H1 (cell line): ENCODE results near the gene KCMF1. TPM values are rescaled to one million over a fixed set of nuclear protein-coding genes. Genes with fewer than 3 reads are reported as not detected.

Experiments
- CTCF ChIA-PET: fragments of 300-600 bp; sonication (Branson Sonifier 250); formaldehyde crosslinking; loops from one replicate; lab custom pipeline; 2021; ENCODE audit not compliant: partially characterized antibody; lab: Charles Lee
- POLR2A ChIA-PET: fragments of 300-600 bp; sonication (Branson Sonifier 250); formaldehyde crosslinking; loops from one replicate; lab custom pipeline; 2021; ENCODE audit warnings: inconsistent platforms; ENCODE audit not compliant: partially characterized antibody; lab: Charles Lee
- DNase-seq, 2 experiments: peaks; one replicate each; pipeline versions ENCODE4 v3.0.0 to v3.0.0-alpha.2; 2010 to 2022; ENCODE audit warnings: low spot score in 2 of 2, low read depth in 1 of 2, mixed read lengths in 1 of 2
- FAIRE-seq: peaks from 2 replicates; lab custom pipeline; 2011; peaks lifted over from hg19 to GRCh38; lab: Jason Lieb, UNC
- H2AFZ ChIP-seq: 2 replicates; pipeline ENCODE4 v1.8.1; 2012; ENCODE audit warnings: low read length, inconsistent platforms
- H2AK5ac ChIP-seq: 2 replicates; pipeline ENCODE4 v1.6.1; 2013; ENCODE audit warnings: low read depth, low read length
- H2BK120ac ChIP-seq: replicated peaks from 2 replicates; pipeline ENCODE3; 2013; ENCODE audit warnings: low read depth, low read length, inconsistent platforms
- H2BK12ac ChIP-seq: 2 replicates; pipeline ENCODE4 v1.6.1; 2013; ENCODE audit warnings: low read depth, low read length
- H2BK15ac ChIP-seq: 2 replicates; pipeline ENCODE4 v1.6.1; 2013; ENCODE audit warnings: low read length
- H2BK20ac ChIP-seq: 2 replicates; pipeline ENCODE4 v1.6.1; 2013; ENCODE audit warnings: low read length
- H2BK5ac ChIP-seq: 2 replicates; pipeline ENCODE4 v1.6.1; 2013; ENCODE audit warnings: low read depth, low read length
- H3K14ac ChIP-seq: 2 replicates; pipeline ENCODE4 v1.6.1; 2013; ENCODE audit warnings: inconsistent platforms; ENCODE audit not compliant: insufficient read length
- H3K18ac ChIP-seq: 2 replicates; pipeline ENCODE4 v1.6.1; 2013; ENCODE audit warnings: low read length; ENCODE audit errors: extremely low read depth
- H3K23ac ChIP-seq: 2 replicates; pipeline ENCODE4 v1.6.1; 2013; ENCODE audit warnings: inconsistent platforms; ENCODE audit not compliant: insufficient read length
- H3K23me2 ChIP-seq: 2 replicates; pipeline ENCODE4 v1.6.1; 2013; ENCODE audit warnings: low read depth, low read length
- H3K27ac ChIP-seq: 2 replicates; pipeline ENCODE4 v1.6.1; 2011; ENCODE audit warnings: low read depth, low read length, inconsistent platforms
- H3K27me3 ChIP-seq, 4 experiments: replicated peaks in 1 of 4; 1 replicate in 1 of 4; 2 replicates in 3 of 4; pipeline versions ENCODE4 v1.6.1 to v1.8.1; 2011 to 2013; ENCODE audit warnings: low read length in 3 of 4, mild to moderate bottlenecking in 3 of 4, inconsistent platforms in 2 of 4, mixed read lengths in 2 of 4, moderate library complexity in 1 of 4; ENCODE audit not compliant: control insufficient read depth in 3 of 4, insufficient read depth in 3 of 4; ENCODE audit errors: extremely low read depth in 1 of 4
- H3K36me3 ChIP-seq, 4 experiments: 2 replicates each; pipeline versions ENCODE4 v1.6.1 to v1.8.1; 2011 to 2013; ENCODE audit warnings: mild to moderate bottlenecking in 4 of 4, low read length in 3 of 4, moderate library complexity in 2 of 4, control low read depth in 1 of 4, inconsistent platforms in 1 of 4; ENCODE audit not compliant: insufficient read depth in 4 of 4, control insufficient read depth in 2 of 4
- H3K4ac ChIP-seq: replicated peaks from 2 replicates; pipeline ENCODE3; 2013; ENCODE audit warnings: low read length, low read depth, mixed read lengths, inconsistent platforms; ENCODE audit not compliant: insufficient read length
- H3K4me1 ChIP-seq, 4 experiments: replicated peaks in 1 of 4; 1 replicate in 1 of 4; 2 replicates in 3 of 4; pipeline versions ENCODE4 v1.6.1 to v1.8.1; 2011 to 2013; ENCODE audit warnings: low read length in 3 of 4, inconsistent platforms in 2 of 4, mixed read lengths in 1 of 4; ENCODE audit not compliant: insufficient read depth in 4 of 4, control insufficient read depth in 3 of 4
- H3K4me2 ChIP-seq, 2 experiments: 2 replicates each; pipeline versions ENCODE4 v1.6.1 to v1.8.1; 2011 to 2013; ENCODE audit warnings: low read depth in 2 of 2, low read length in 2 of 2, control low read depth in 1 of 2, inconsistent platforms in 1 of 2, mild to moderate bottlenecking in 1 of 2; ENCODE audit not compliant: insufficient read depth in 1 of 2
- H3K4me3 ChIP-seq, 4 experiments: fragments of 200-600, 300-600 bp in 1 of 4; sonication (generic), shearing (Covaris generic), sonication (Bioruptor Twin) in 1 of 4; 2 replicates each; pipeline versions ENCODE4 v1.5.1 to v1.8.1; 2011 to 2016; ENCODE audit warnings: low read length in 4 of 4, low read depth in 3 of 4, control low read depth in 2 of 4, inconsistent platforms in 2 of 4, mild to moderate bottlenecking in 2 of 4, mixed read lengths in 1 of 4, moderate library complexity in 1 of 4; ENCODE audit not compliant: insufficient read depth in 2 of 4; ENCODE audit errors: extremely low read depth in 1 of 4
- H3K56ac ChIP-seq: replicated peaks from 2 replicates; pipeline ENCODE3; 2013; ENCODE audit warnings: low read depth, mild to moderate bottlenecking, mixed read lengths, low read length, inconsistent platforms; ENCODE audit not compliant: insufficient read length
- H3K79me1 ChIP-seq: 2 replicates; pipeline ENCODE4 v1.6.1; 2013; ENCODE audit warnings: low read depth, low read length, control low read depth
- H3K79me2 ChIP-seq, 2 experiments: 2 replicates each; pipeline versions ENCODE4 v1.6.1 to v1.8.1; 2012 to 2013; ENCODE audit warnings: low read length in 2 of 2, mild to moderate bottlenecking in 2 of 2, inconsistent platforms in 1 of 2; ENCODE audit not compliant: insufficient read depth in 2 of 2, control insufficient read depth in 1 of 2
- H3K9ac ChIP-seq, 4 experiments: replicated peaks in 1 of 4; 1 replicate in 1 of 4; 2 replicates in 3 of 4; pipeline versions ENCODE4 v1.6.1 to v1.8.1; 2011 to 2013; ENCODE audit warnings: low read depth in 3 of 4, low read length in 3 of 4, control low read depth in 2 of 4, mild to moderate bottlenecking in 2 of 4, moderate library complexity in 2 of 4, inconsistent platforms in 1 of 4; ENCODE audit errors: extremely low read depth in 1 of 4
- H3K9me3 ChIP-seq, 2 experiments: 2 replicates each; pipeline versions ENCODE4 v1.6.1 to v1.8.1; 2012 to 2013; ENCODE audit warnings: mild to moderate bottlenecking in 2 of 2, moderate library complexity in 2 of 2, control low read depth in 1 of 2, inconsistent platforms in 1 of 2, low read depth in 1 of 2, low read length in 1 of 2, mixed read lengths in 1 of 2; ENCODE audit not compliant: insufficient read depth in 2 of 2
- H4K20me1 ChIP-seq, 2 experiments: replicated peaks in 1 of 2; 2 replicates each; pipeline versions ENCODE3 to v1.8.1; 2011 to 2013; ENCODE audit warnings: inconsistent platforms in 2 of 2, low read length in 2 of 2, mild to moderate bottlenecking in 1 of 2; ENCODE audit not compliant: insufficient read depth in 2 of 2, control insufficient read depth in 1 of 2
- H4K5ac ChIP-seq: 2 replicates; pipeline ENCODE4 v1.6.1; 2013; ENCODE audit warnings: low read length, low read depth, mixed read lengths, inconsistent platforms; ENCODE audit not compliant: insufficient read length
- H4K8ac ChIP-seq: 2 replicates; pipeline ENCODE4 v1.8.0; 2013; ENCODE audit warnings: mild to moderate bottlenecking, moderate library complexity, low read length, inconsistent platforms; ENCODE audit not compliant: insufficient read depth; ENCODE audit errors: extremely low read depth
- H4K91ac ChIP-seq: replicated peaks from 2 replicates; pipeline ENCODE3; 2013; ENCODE audit warnings: low read length, mixed read lengths, inconsistent platforms; ENCODE audit not compliant: insufficient read length
- BRCA1 ChIP-seq: IDR thresholded peaks from 2 replicates; pipeline ENCODE4 v1.6.1; 2012; ENCODE audit warnings: low read depth, low read length, improper control_type of control experiment
- CREB1 ChIP-seq: IDR thresholded peaks from 2 replicates; pipeline ENCODE4 v1.6.1; 2012; ENCODE audit warnings: inconsistent platforms
- POLR2A ChIP-seq, 2 experiments: IDR thresholded peaks; 1 replicate in 1 of 2; 2 replicates in 1 of 2; pipeline ENCODE4 v1.6.1; 2011; ENCODE audit warnings: low read depth in 2 of 2, low read length in 2 of 2, mild to moderate bottlenecking in 2 of 2; ENCODE audit errors: control extremely low read depth in 1 of 2
- POLR2AphosphoS5 ChIP-seq: IDR thresholded peaks from 2 replicates; pipeline ENCODE4 v1.6.1; 2011; ENCODE audit warnings: low read depth, low read length
- RFX5 ChIP-seq: IDR thresholded peaks from 2 replicates; pipeline ENCODE4 v1.6.1; 2011; ENCODE audit warnings: low read depth, low read length, improper control_type of control experiment, borderline replicate concordance
- SAP30 ChIP-seq: fragments of 300-600 bp; sonication (generic); IDR thresholded peaks from 2 replicates; pipeline ENCODE4 v1.7.1; 2012; ENCODE audit warnings: low read length, moderate library complexity, mild to moderate bottlenecking, inconsistent platforms; ENCODE audit not compliant: insufficient read depth, insufficient replicate concordance
- WGBS, 2 experiments: shearing (Covaris generic) in 1 of 2; methylation state at CpG; one replicate each; pipeline versions ENCODE4 v1.1.6 to v1.1.7; 2013 to 2015; ENCODE audit warnings: low lambda C conversion rate in 2 of 2, mixed read lengths in 2 of 2, inconsistent platforms in 1 of 2, low coverage in 1 of 2, missing lambda C conversion rate in 1 of 2; ENCODE audit not compliant: insufficient replicate concordance in 2 of 2, insufficient coverage in 1 of 2, insufficient read length in 1 of 2; ENCODE audit errors: extremely low coverage in 1 of 2, missing lambda C conversion rate in 1 of 2; 5-methylcytosine and 5-hydroxymethylcytosine counted together
- polyA plus RNA-seq, 7 experiments: library from polyadenylated mRNA; depleted of rRNA in 3 of 7; stranded (reverse) in 5 of 7; unstranded in 2 of 7; fragments of >200 nt in 5 of 7; fragments of 200-250 nt in 2 of 7; gene quantifications; 1 replicate in 5 of 7; 2 replicates in 1 of 7; 4 replicates in 1 of 7; pipeline versions ENCODE4 v1.2.1 to v1.2.3, GENCODE V29; 2011 to 2013; ENCODE audit warnings: missing spikeins in 2 of 7, mixed read lengths in 2 of 7
- total RNA-seq: library from RNA; stranded (reverse); fragmentation: NEBNext Ultra II Directional; extraction: Animal tissue kit (Norgen Biotek cat#: 25700); gene quantifications from 2 replicates; pipeline ENCODE4 v1.2.1, GENCODE V29; 2021

Gene KCMF1
- total and polyA plus RNA-seq, 2 of the 8 experiments (the other 6 are each of a cell fraction or from before 2014, with no cell fraction given): 86.9 to 149 TPM

GRCh38 chr2:84956334-84957297 lies 14.3 kb upstream of the KCMF1 start:
- peak overlapping the region; percentile 99 for H2BK5ac ChIP-seq
- peak overlapping the region; percentile 96 for H2BK12ac ChIP-seq
- H2BK20ac ChIP-seq: peak overlapping the region; percentile 95
- H3K56ac ChIP-seq: no peak overlapping the region
- H2BK15ac ChIP-seq: peak overlapping the region; percentile 88; the same call in 1 of the 2 replicates
- H3K79me1 ChIP-seq: no peaks in the 10 kb centered on the region
- peak overlapping the region; percentile 63 for H3K4ac ChIP-seq
- H3K4me2 ChIP-seq: peak overlapping the region; percentile 40 to 48
- POLR2A ChIA-PET: interaction anchor here (0.9 to 12.0 kb wide), 7 partner anchors 7 to 178 kb away, joined by 3 to 288 read pairs (median 13); partner anchors contain the start of genes KCMF1 and TCF7L1
- H3K9ac ChIP-seq: no peak overlapping the region; a peak in 1 of 7 replicates
- no peaks in the 10 kb centered on the region for H3K9me3 ChIP-seq
- DNase-seq: no peak
- H3K14ac ChIP-seq: no peak overlapping the region
- no peaks in the 10 kb centered on the region; a peak in 1 of 4 replicates for H3K79me2 ChIP-seq
- H3K4me1 ChIP-seq: peaks cover 11 to 37% (median 33%) of the 10 kb centered on the region in 4 experiments
- H4K8ac ChIP-seq: peak overlapping the region; percentile 78; the same call in 1 of the 2 replicates
- no peaks in the 10 kb centered on the region for H4K20me1 ChIP-seq
- peak overlapping the region; percentile 69 for H2BK120ac ChIP-seq
- CTCF ChIA-PET: interaction anchor here (0.6 to 7.9 kb wide), 8 partner anchors 11 to 54 kb away, joined by 3 to 46 read pairs (median 4); no protein-coding TSS in a partner anchor
- peak overlapping the region; percentile 19; the same call in 1 of the 2 replicates for H3K27ac ChIP-seq
- H3K23ac ChIP-seq: no peak overlapping the region
- no peak for TF ChIP-seq SAP30
- peak in 1 of 2 experiments; percentile 58; a peak in 1 of 3 replicates for TF ChIP-seq POLR2A (IDR thresholded peaks at IDR 0.05; ENCODE audit: control extremely low read depth in 1 of 2, low read depth in 2 of 2, low read length in 2 of 2)
- no peak for TF ChIP-seq CREB1
- peak; percentile 63; the same call in 1 of the 2 replicates for TF ChIP-seq POLR2AphosphoS5
- TF ChIP-seq RFX5: no peak
- TF ChIP-seq BRCA1: no peak
- H4K5ac ChIP-seq: peak overlapping the region; percentile 42
- no peak overlapping the region for H2AFZ ChIP-seq
- no peaks in the 10 kb centered on the region for H3K27me3 ChIP-seq
- H4K91ac ChIP-seq: peak overlapping the region; percentile 95
- no peak for FAIRE-seq
- no peak overlapping the region; a peak in 1 of 8 replicates for H3K4me3 ChIP-seq
- peak overlapping the region; percentile 69; the same call in 1 of the 2 replicates for H2AK5ac ChIP-seq
- H3K23me2 ChIP-seq: peaks cover 3% of the 10 kb centered on the region; the same call in 1 of the 2 replicates
- WGBS, 2 experiments: 76% methylated on average over 12 of the region's 12 CpGs; no CpG with 5 or more reads in 1 of the 2 experiments
- peak overlapping the region; percentile 99 for H3K18ac ChIP-seq
- peaks cover 0 to 4% (median 0%) of the 10 kb centered on the region in 4 experiments; a peak in 1 of 8 replicates for H3K36me3 ChIP-seq
